NCI-H524 treated with DMSO at 0.1 percent for 48 hours (cell line): Measurements from ENCODE around the gene DNAJC27.

ENCODE experiments used
- DNase-seq: peaks from one replicate; lab custom pipeline; 2025; lab: John Stamatoyannopoulos, UW

DNAJC27 gene

GRCh38 chr2:24906466-24906865, 65.3 kb downstream of the DNAJC27 start:
- no peak for DNase-seq

- DNase-seq = no peak
Measured at GRCh38 chr2:24903161-24904103, 68.3 kb downstream of the DNAJC27 start.

- no peak for DNase-seq
Measured at GRCh38 chr2:24899361-24899910, 72.3 kb downstream of the DNAJC27 start.

- no peak for DNase-seq
Measured at GRCh38 chr2:24898122-24899109, 73.3 kb downstream of the DNAJC27 start.

GRCh38 chr2:24894750-24895149, 77.0 kb downstream of the DNAJC27 start:
- no peak for DNase-seq

GRCh38 chr2:24893934-24894333, 77.8 kb downstream of the DNAJC27 start:
- DNase-seq = no peak
